ENCODE results near the gene EID1. TPM values are rescaled to one million over a fixed set of nuclear protein-coding genes. Genes with fewer than 3 reads are reported as not detected.
"Not testable (repeated sequence)": the region's sequence is repeated elsewhere in the genome, so short reads cannot be mapped to it uniquely, and the experiment has no call there.

Gene EID1
- total RNA-seq = 215 TPM

GRCh38 chr15:48877630-48878595 is at the start of gene EID1:
TSS of gene EID1 (plus strand) at chr15:48878134. CDS start at chr15:48878177, 43 bp downstream.
- peak; percentile 89 for DNase-seq

GRCh38 chr15:48828471-48828870 is 49.5 kb upstream of the EID1 start:
- DNase-seq = no peak

DNA sequence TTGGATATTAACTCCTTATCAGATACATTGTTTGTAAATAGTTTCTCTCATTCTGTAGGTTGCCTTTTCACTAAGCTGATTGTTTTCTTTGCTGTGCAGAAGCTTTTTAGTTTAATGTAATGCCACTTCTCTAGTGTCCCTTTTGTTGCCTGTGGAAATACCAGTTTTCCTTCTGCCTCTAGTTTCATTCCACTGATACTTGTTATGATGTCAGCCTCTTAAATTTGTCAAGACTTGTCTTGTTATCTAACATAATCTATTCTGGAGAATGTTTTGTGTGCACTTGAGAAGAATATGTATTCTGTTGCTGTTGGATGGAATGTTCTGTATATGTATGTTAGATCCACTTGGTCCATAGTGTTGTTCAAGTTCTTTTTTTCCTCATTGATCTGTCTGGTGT is 49.0 kb upstream of the EID1 start:
- no peak for DNase-seq

- DNase-seq = no peak
Measured at GRCh38 chr15:48832648-48833047, 45.3 kb upstream of the EID1 start.

- DNase-seq = no peak
Measured at GRCh38 chr15:48833526-48834239, 44.3 kb upstream of the EID1 start.

DNA sequence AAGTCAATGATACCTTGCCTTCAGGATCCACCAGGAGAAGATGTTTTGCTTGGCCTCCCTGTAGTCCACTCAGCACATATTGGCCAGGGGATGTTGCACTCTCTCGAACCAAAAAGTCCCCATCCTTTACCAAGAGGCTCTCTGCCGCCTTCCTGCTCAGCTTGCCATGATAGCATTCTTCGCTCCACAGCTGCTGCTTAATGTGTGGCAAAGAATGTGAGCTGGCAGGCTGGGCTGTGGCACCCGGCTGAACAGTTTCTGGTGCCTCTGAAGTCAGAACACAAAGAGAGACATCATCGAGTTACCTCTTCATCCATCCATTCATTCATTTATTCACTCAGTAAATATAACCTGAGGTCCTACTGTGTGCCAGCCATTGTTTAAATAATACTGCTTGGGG is 43.2 kb upstream of the EID1 start:
- no peak for DNase-seq

- DNase-seq = no peak
Measured at GRCh38 chr15:48842501-48842900, 35.4 kb upstream of the EID1 start.

GRCh38 chr15:48845123-48845522 is 32.8 kb upstream of the EID1 start:
- DNase-seq = no peak

DNA sequence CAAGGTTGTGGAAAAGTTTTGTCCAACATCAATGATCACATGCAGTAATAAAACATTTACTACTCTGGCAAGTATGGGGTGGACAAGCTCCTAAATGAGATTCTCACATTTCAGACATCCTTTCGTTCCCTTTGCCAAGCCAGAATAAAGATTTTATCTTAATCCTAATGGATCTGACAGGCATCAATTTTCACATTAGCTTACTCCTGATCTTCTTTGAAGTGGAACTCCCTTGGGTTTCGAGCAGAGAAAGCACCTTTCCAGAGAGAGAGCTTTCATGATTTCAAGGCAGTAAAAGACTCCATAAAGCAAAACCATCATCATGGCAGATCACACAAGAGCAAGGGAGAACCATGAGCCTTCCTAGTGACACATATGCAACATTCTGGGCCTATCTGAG is 27.3 kb upstream of the EID1 start:
- no peak for DNase-seq

GRCh38 chr15:48851956-48852355 is 26.0 kb upstream of the EID1 start:
- DNase-seq = no peak

DNA sequence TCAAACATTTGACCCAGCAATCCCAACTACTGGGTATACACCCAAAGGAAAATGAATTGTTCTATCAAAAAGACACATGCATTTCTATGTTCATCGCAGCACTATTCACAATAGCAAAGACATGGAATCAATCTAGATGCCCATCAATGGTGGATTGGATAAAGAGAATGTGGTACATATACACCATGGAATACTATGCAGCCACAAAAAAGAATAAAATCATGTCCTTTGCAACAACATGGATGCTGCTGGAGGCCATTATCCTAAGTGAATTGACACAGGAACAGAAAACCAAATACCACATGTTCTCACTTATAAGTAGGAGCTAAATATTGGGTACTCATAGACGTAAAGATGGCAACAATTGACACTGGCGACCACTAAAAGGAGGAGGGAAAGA is 23.5 kb upstream of the EID1 start:
- DNase-seq = not testable (repeated sequence)

- DNase-seq = no peak
Measured at GRCh38 chr15:48855501-48856440, 22.2 kb upstream of the EID1 start.

GRCh38 chr15:48856942-48857341 is 21.0 kb upstream of the EID1 start:
- no peak for DNase-seq

- no peak for DNase-seq
Measured at GRCh38 chr15:48858401-48858800, 19.5 kb upstream of the EID1 start.

GRCh38 chr15:48859426-48859825 is 18.5 kb upstream of the EID1 start:
- no peak for DNase-seq

GRCh38 chr15:48861813-48862431 is 16.0 kb upstream of the EID1 start:
- DNase-seq = peak; percentile 8

DNA sequence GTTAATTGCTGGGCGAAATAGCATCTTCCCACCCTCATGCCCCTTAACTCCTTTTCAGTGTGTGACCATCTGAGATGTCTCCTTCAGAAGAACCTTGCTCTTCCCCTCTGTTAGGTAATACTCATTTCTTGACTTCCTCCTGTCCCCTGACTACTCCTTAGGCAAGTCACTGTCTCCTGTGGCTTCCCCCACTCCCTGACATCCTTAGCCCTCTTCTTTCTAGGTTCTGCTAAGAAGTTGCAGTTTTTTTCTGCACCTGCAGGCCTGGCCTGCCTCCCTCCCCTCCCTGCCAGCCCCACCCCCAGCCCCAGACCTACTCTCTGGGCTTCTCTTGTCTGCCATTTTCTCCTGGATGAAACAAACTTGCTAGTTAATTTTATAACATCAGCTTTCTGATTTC is 15.2 kb upstream of the EID1 start:
- no peak for DNase-seq

GRCh38 chr15:48865370-48866079 is 12.4 kb upstream of the EID1 start:
- DNase-seq = no peak

DNA sequence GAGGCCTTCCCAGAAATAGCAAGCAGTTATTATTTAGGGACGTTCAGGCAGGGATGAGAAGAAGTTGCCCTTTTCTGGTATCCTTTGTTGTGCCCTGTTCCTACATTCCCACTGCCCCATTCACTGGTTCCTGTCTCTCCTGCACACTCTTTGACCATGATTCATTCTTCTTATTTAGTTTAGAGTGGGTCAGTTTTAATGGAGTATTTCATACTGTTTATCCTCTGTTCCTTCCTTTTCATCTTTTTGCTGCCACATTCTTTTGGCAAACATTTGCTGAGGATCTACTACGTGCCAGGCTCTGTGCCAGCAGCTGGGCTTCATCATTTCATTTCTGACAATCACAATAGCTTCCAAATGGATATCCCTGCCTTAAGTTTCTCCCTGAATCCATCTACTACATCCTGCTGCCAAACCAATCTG is 11.8 kb upstream of the EID1 start:
- no peak for DNase-seq

- no peak for DNase-seq
Measured at GRCh38 chr15:48868023-48868422, 9.9 kb upstream of the EID1 start.

- no peak for DNase-seq
Measured at GRCh38 chr15:48868536-48868935, 9.4 kb upstream of the EID1 start.

Data from occipital lobe (tissue), 2 donors.